Measurements from ENCODE around the gene FYN. TPM values are rescaled to one million over a fixed set of nuclear protein-coding genes. Genes with fewer than 3 reads are reported as not detected.

FYN gene
- total RNA-seq, 1 experiment from 2014 or later, result 18.5 TPM

- ATAC-seq (no peak), DNase-seq (ENCODE audit: low read depth, low spot score) (no peak)
- TF ChIP-seq ZNF274 (IDR thresholded peaks at IDR 0.05; ENCODE audit: low read depth, low read length), result no peak
- TF ChIP-seq EGR1 (IDR thresholded peaks at IDR 0.05; ENCODE audit: low read depth), result no peak
- TF ChIP-seq TCF7L2 (IDR thresholded peaks at IDR 0.05; ENCODE audit: borderline replicate concordance, extremely low read depth, insufficient read depth, insufficient read length), result no peak
- TF ChIP-seq CTCF (IDR thresholded peaks at IDR 0.05 in 2 of 3, conservative IDR thresholded peaks at IDR 0.05 in 1 of 3; ENCODE audit: borderline replicate concordance in 1 of 3, insufficient read depth in 1 of 3, low read depth in 2 of 3, low read length in 2 of 3), result no peak
- no peak for TF ChIP-seq SP1 (IDR thresholded peaks at IDR 0.05; ENCODE audit: low read depth)
- TF ChIP-seq RAD21 (IDR thresholded peaks at IDR 0.05; ENCODE audit: low read depth), result no peak
- TF ChIP-seq EZH2phosphoT487 (IDR thresholded peaks at IDR 0.05; ENCODE audit: borderline replicate concordance), result no peak
- TF ChIP-seq YY1 (IDR thresholded peaks at IDR 0.05; ENCODE audit: extremely low read depth, insufficient replicate concordance, low read depth, low read length), result no peak
- no peak for TF ChIP-seq CBX3 (IDR thresholded peaks at IDR 0.05; ENCODE audit: low read depth)
- TF ChIP-seq POLR2AphosphoS5 (IDR thresholded peaks at IDR 0.05; ENCODE audit: low read depth, low read length), result no peak
- TF ChIP-seq JUND (IDR thresholded peaks at IDR 0.05), result no peak
- no peak for TF ChIP-seq FOSL1 (IDR thresholded peaks at IDR 0.05; ENCODE audit: low read depth)
- no peak for TF ChIP-seq ATF3 (IDR thresholded peaks at IDR 0.05)
- no peak for TF ChIP-seq ZBTB33 (IDR thresholded peaks at IDR 0.05; ENCODE audit: extremely low read depth, insufficient replicate concordance, low read length)
- Histone ChIP-seq H3K4me3 (replicated peaks in 1 of 2; ENCODE audit: low read depth in 1 of 2, low read length in 2 of 2) (no peak overlapping the region), H3K27ac (ENCODE audit: low read depth, low read length) (no peak overlapping the region), H3K9me3 (ENCODE audit: control insufficient read depth in 1 of 2, insufficient read depth in 1 of 2, low read depth in 1 of 2, low read length in 2 of 2) (no peaks in the 10 kb centered on the region), H3K27me3 (ENCODE audit: insufficient read depth, low read length) (no peaks in the 10 kb centered on the region), H4K20me1 (ENCODE audit: insufficient read depth) (no peaks in the 10 kb centered on the region), H3K36me3 (ENCODE audit: control insufficient read depth in 1 of 2, insufficient read depth in 2 of 2, low read length in 2 of 2) (no peaks in the 10 kb centered on the region), H3K9me2 (ENCODE audit: insufficient read depth) (no peaks in the 10 kb centered on the region), H2AFZ (ENCODE audit: low read depth, low read length, poor library complexity, severe bottlenecking) (no peak overlapping the region), H3K4me1 (ENCODE audit: control insufficient read depth in 1 of 2, insufficient read depth in 2 of 2, low read length in 2 of 2) (no peaks in the 10 kb centered on the region), H3K4me2 (ENCODE audit: low read length) (no peak overlapping the region), H3K9ac (ENCODE audit: low read length) (no peak overlapping the region), H3K79me2 (ENCODE audit: insufficient read depth, low read length) (no peaks in the 10 kb centered on the region)
- no TSS peak for BruUV-seq (replicated peaks)
- POLR2A ChIA-PET, result no interaction called here
- RAD21 ChIA-PET (ENCODE audit: low non-redundant PET in 1 of 2, low total read pairs in 2 of 2, uncharacterized antibody in 2 of 2, unreplicated experiment in 2 of 2), result no interaction called here
- CTCF ChIA-PET, result no interaction called here
- intact Hi-C loops (cut with micrococcal nuclease), result no loop called here
Measured at GRCh38 chr6:111892431-111892830, 19.2 kb upstream of the FYN start.
